Endothelial cell of umbilical vein (primary cell): ENCODE results near the gene GLYATL2. TPM values are rescaled to one million over a fixed set of nuclear protein-coding genes. Genes with fewer than 3 reads are reported as not detected.

ENCODE experiments used
- BruUV-seq: library from RNA; stranded (reverse); fragments of 400-500 nt; replicated peaks from 2 replicates; lab custom pipeline; 2021; lab: Mats Ljungman, UMichigan
- CTCF ChIA-PET: fragments of 300-600, 350-600 bp; sonication (Branson Sonifier 250); formaldehyde crosslinking; loops from one replicate; lab custom pipeline; 2021; ENCODE audit warnings: antibody characterized with exemption, inconsistent platforms; lab: Charles Lee
- POLR2A ChIA-PET: fragments of 300-600, 350-600 bp; sonication (Branson Sonifier 250); formaldehyde crosslinking; loops from one replicate; lab custom pipeline; 2021; ENCODE audit warnings: antibody characterized with exemption, inconsistent platforms; lab: Charles Lee
- DNase-seq: peaks from one replicate; pipeline ENCODE4 v3.0.0-alpha.2; 2011; ENCODE audit warnings: low read depth, low spot score
- FAIRE-seq: peaks from 2 replicates; lab custom pipeline; 2011; peaks lifted over from hg19 to GRCh38; lab: Jason Lieb, UNC
- H2AFZ ChIP-seq: 2 replicates; pipeline ENCODE4 v1.6.0; 2012; ENCODE audit warnings: low read depth, low read length, control low read depth, inconsistent platforms
- H3K27ac ChIP-seq: 2 replicates; pipeline ENCODE4 v1.5.1; 2011; ENCODE audit warnings: low read depth, mild to moderate bottlenecking, control low read depth, low read length, moderate library complexity; ENCODE audit not compliant: insufficient read depth
- H3K27me3 ChIP-seq, 2 experiments: 2 replicates each; pipeline versions ENCODE4 v1.6.0 to v1.6.1; 2011; ENCODE audit warnings: low read length in 2 of 2, mixed read lengths in 1 of 2; ENCODE audit not compliant: control insufficient read depth in 2 of 2, insufficient read depth in 2 of 2
- H3K36me3 ChIP-seq, 2 experiments: 2 replicates in 1 of 2; 3 replicates in 1 of 2; pipeline ENCODE4 v1.5.1; 2011; ENCODE audit warnings: low read length in 2 of 2, mild to moderate bottlenecking in 1 of 2, moderate library complexity in 1 of 2; ENCODE audit not compliant: control insufficient read depth in 2 of 2, insufficient read depth in 2 of 2; ENCODE audit errors: extremely low read depth in 1 of 2
- H3K4me1 ChIP-seq: 3 replicates; pipeline ENCODE4 v1.5.1; 2011; ENCODE audit warnings: mild to moderate bottlenecking, low read length; ENCODE audit not compliant: control insufficient read depth, insufficient read depth; ENCODE audit errors: extremely low read depth
- H3K4me2 ChIP-seq: 2 replicates; pipeline ENCODE4 v1.6.1; 2011; ENCODE audit warnings: low read length, control low read depth, mixed read lengths; ENCODE audit not compliant: insufficient read depth
- H3K4me3 ChIP-seq, 3 experiments: fragments of 200-600 bp in 1 of 3; sonication (generic), shearing (Covaris generic) in 1 of 3; replicated peaks in 1 of 3; 2 replicates each; pipeline ENCODE4 v1.5.1; 2011 to 2016; ENCODE audit warnings: control low read depth in 3 of 3, low read length in 3 of 3, mild to moderate bottlenecking in 2 of 3, inconsistent platforms in 1 of 3, low read depth in 1 of 3, moderate library complexity in 1 of 3; ENCODE audit not compliant: insufficient read depth in 1 of 3
- H3K79me2 ChIP-seq: 2 replicates; pipeline ENCODE4 v1.6.0; 2012; ENCODE audit warnings: low read length, inconsistent platforms; ENCODE audit not compliant: control insufficient read depth, insufficient read depth
- H3K9ac ChIP-seq: replicated peaks from 2 replicates; pipeline ENCODE3; 2011; ENCODE audit warnings: low read length, control low read depth; ENCODE audit not compliant: insufficient read depth; ENCODE audit errors: extremely low read depth
- H3K9me1 ChIP-seq: replicated peaks from 3 replicates; pipeline ENCODE4 v1.6.0; 2011; ENCODE audit warnings: mild to moderate bottlenecking, low read length; ENCODE audit not compliant: control insufficient read depth, insufficient read depth; ENCODE audit errors: extremely low read depth
- H3K9me3 ChIP-seq: replicated peaks from 2 replicates; pipeline ENCODE4 v1.5.1; 2012; ENCODE audit warnings: low read length, inconsistent platforms; ENCODE audit not compliant: control insufficient read depth, insufficient read depth
- H4K20me1 ChIP-seq: replicated peaks from 2 replicates; pipeline ENCODE3; 2011; ENCODE audit warnings: mild to moderate bottlenecking, low read length; ENCODE audit not compliant: control insufficient read depth, insufficient read depth; ENCODE audit errors: extremely low read depth
- EZH2 ChIP-seq: IDR thresholded peaks from 2 replicates; pipeline ENCODE4 v1.6.1; 2012; ENCODE audit warnings: borderline replicate concordance, low read depth, mild to moderate bottlenecking, moderate library complexity, low read length, inconsistent platforms; ENCODE audit not compliant: severe bottlenecking
- FOS ChIP-seq: IDR thresholded peaks from 2 replicates; pipeline ENCODE4 v1.6.1; 2011; ENCODE audit warnings: mild to moderate bottlenecking, low read length, moderate library complexity, borderline replicate concordance; ENCODE audit not compliant: insufficient read depth
- GATA2 ChIP-seq: IDR thresholded peaks from 2 replicates; pipeline ENCODE4 v1.7.0; 2011; ENCODE audit warnings: low read depth, mild to moderate bottlenecking, moderate library complexity, mixed read lengths, low read length; ENCODE audit not compliant: insufficient read length, insufficient read depth
- JUN ChIP-seq: IDR thresholded peaks from 2 replicates; pipeline ENCODE4 v1.6.1; 2011; ENCODE audit warnings: borderline replicate concordance, low read depth; ENCODE audit not compliant: insufficient read length, insufficient read depth
- MYC ChIP-seq: IDR thresholded peaks from one replicate; pipeline ENCODE4 v1.6.1; 2011; ENCODE audit warnings: mild to moderate bottlenecking, low read depth, low read length
- POLR2A ChIP-seq: IDR thresholded peaks from 2 replicates; pipeline ENCODE4 v1.6.1; 2012; ENCODE audit warnings: low read depth, mild to moderate bottlenecking, control low read depth, low read length
- POLR2AphosphoS5 ChIP-seq: IDR thresholded peaks from 2 replicates; pipeline ENCODE4 v1.6.1; 2012; ENCODE audit warnings: low read depth, mild to moderate bottlenecking, control low read depth, low read length, moderate library complexity; ENCODE audit not compliant: insufficient read depth
- dilution Hi-C: fragments of 300-500 bp; cut with MboI; formaldehyde crosslinking; loops from one replicate; pipeline ENCODE4 v1.15.0; 2019; ENCODE audit warnings: low sequenced_read_pairs; ENCODE audit not compliant: extremely low pct_ligation_motif_present
- intact Hi-C: fragments of 100-400 bp; cut with micrococcal nuclease; formaldehyde crosslinking; loops from one replicate; pipeline ENCODE4 v1.10.0; 2022
- polyA plus RNA-seq, 4 experiments: library from polyadenylated mRNA; depleted of rRNA in 3 of 4; stranded (reverse) in 3 of 4; unstranded in 1 of 4; fragments of >200 nt; gene quantifications; 2 replicates each; pipeline versions ENCODE4 v1.2.1 to v1.2.3, GENCODE V29; 2011 to 2012; ENCODE audit warnings: missing spikeins in 1 of 4
- total RNA-seq: library from RNA; stranded (reverse); gene quantifications from 2 replicates; pipeline ENCODE4 v1.2.3, GENCODE V29; 2021
- TF ChIP-seq, protein P1 (sequence below), 2 donors: IDR thresholded peaks; 1 replicate in 1 of 2; 2 replicates in 1 of 2; pipeline ENCODE4 v1.5.1; 2011; ENCODE audit warnings: low read length in 2 of 2, mild to moderate bottlenecking in 2 of 2, moderate library complexity in 2 of 2, control low read depth in 1 of 2, inconsistent platforms in 1 of 2, low read depth in 1 of 2; ENCODE audit not compliant: insufficient read depth in 1 of 2; ENCODE audit errors: extremely low read depth in 1 of 2
- TF ChIP-seq, protein P2 (sequence below): IDR thresholded peaks from 2 replicates; pipeline ENCODE4 v1.6.1; 2011; ENCODE audit not compliant: insufficient read depth, insufficient read length

Gene GLYATL2
- total and polyA plus RNA-seq, 2 donors (not counting 3 experiments of a cell fraction or from before 2014, with no cell fraction given) = not detected

DNA sequence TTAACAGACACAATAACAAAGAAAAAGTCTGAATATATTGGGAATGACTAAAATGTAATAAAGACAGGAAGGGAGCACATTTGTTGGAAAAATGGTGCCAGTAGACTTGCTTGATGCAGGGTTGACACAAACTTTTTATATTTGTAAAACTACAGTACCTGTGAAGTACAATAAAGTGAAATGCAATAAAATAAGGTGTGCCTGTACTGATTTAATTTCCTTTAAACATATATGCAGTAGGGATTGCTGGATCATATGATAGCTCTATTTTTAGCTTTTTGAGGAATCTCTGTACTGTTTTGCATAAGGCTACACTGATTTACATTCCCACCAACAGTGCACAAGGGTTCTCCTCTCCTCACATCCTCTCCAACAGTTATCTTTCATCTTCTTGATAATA lies 12.3 kb upstream of the GLYATL2 start:
- CTCF ChIA-PET = no interaction called here
- dilution Hi-C loops = no loop called here
- DNase-seq = no peak
- H3K27me3 ChIP-seq = no peaks in the 10 kb centered on the region
- no peaks in the 10 kb centered on the region for H4K20me1 ChIP-seq
- no peaks in the 10 kb centered on the region for H3K9me3 ChIP-seq
- no peak overlapping the region for H3K4me2 ChIP-seq
- no TSS peak for BruUV-seq
- no peak overlapping the region for H2AFZ ChIP-seq
- no peak overlapping the region for H3K4me3 ChIP-seq
- H3K36me3 ChIP-seq = no peaks in the 10 kb centered on the region
- TF ChIP-seq, protein P1, sequence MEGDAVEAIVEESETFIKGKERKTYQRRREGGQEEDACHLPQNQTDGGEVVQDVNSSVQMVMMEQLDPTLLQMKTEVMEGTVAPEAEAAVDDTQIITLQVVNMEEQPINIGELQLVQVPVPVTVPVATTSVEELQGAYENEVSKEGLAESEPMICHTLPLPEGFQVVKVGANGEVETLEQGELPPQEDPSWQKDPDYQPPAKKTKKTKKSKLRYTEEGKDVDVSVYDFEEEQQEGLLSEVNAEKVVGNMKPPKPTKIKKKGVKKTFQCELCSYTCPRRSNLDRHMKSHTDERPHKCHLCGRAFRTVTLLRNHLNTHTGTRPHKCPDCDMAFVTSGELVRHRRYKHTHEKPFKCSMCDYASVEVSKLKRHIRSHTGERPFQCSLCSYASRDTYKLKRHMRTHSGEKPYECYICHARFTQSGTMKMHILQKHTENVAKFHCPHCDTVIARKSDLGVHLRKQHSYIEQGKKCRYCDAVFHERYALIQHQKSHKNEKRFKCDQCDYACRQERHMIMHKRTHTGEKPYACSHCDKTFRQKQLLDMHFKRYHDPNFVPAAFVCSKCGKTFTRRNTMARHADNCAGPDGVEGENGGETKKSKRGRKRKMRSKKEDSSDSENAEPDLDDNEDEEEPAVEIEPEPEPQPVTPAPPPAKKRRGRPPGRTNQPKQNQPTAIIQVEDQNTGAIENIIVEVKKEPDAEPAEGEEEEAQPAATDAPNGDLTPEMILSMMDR (IDR thresholded peaks at IDR 0.05; ENCODE audit: extremely low read depth in 1 of 2, insufficient read depth in 1 of 2, low read depth in 1 of 2, low read length in 2 of 2) = no peak
- TF ChIP-seq MYC (no peak), FOS (no peak), EZH2 (no peak), POLR2A (no peak), GATA2 (no peak), JUN (no peak), POLR2AphosphoS5 (no peak)
- TF ChIP-seq, protein P2, sequence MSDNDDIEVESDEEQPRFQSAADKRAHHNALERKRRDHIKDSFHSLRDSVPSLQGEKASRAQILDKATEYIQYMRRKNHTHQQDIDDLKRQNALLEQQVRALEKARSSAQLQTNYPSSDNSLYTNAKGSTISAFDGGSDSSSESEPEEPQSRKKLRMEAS = no peak
- H3K4me1 ChIP-seq = no peaks in the 10 kb centered on the region
- POLR2A ChIA-PET = no interaction called here
- H3K9me1 ChIP-seq = no peaks in the 10 kb centered on the region
- H3K27ac ChIP-seq = no peak overlapping the region
- no peaks in the 10 kb centered on the region for H3K79me2 ChIP-seq
- no peak for FAIRE-seq
- H3K9ac ChIP-seq = no peak overlapping the region
- intact Hi-C loops = no loop called here
